Peyer's patch (tissue), 4 donors: ENCODE measurements around the gene ARSI.

Experiments used
- POLR2A ChIP-seq, 2 donors: fragments of 450-650 bp; IDR thresholded peaks; one replicate each; pipeline ENCODE4 v1.5.1; 2017; ENCODE audit warnings: antibody characterized with exemption in 2 of 2, mild to moderate bottlenecking in 2 of 2, moderate library complexity in 2 of 2
- TF ChIP-seq, protein P1 (sequence below), 6 experiments: fragments of 450-650 bp in 4 of 6; fragments of 200-600 bp in 2 of 6; sonication (generic) in 1 of 6; IDR thresholded peaks; one replicate each; pipeline ENCODE4 v1.5.1; 2017 to 2019; ENCODE audit warnings: antibody characterized with exemption in 6 of 6, mild to moderate bottlenecking in 3 of 6, moderate library complexity in 1 of 6

DNA sequence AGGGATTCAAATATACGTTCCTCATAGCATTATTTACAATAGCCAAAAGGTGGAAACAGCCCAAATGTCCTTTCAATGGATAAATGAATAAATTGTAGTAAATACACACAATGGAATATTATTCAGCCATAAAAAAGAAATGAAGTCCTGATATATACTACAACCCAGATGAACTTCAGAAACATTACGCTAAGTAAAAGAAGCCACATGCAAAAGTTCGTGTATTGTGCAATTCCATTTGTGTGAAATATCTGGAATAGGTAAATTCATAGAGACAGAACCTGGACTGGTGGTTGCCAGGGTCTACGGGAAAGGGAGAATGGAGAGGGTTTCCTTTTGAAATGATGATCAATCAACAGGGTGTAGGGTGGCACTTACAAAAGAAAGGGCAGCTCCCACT is 12.5 kb upstream of the ARSI start:
- TF ChIP-seq, protein P1, sequence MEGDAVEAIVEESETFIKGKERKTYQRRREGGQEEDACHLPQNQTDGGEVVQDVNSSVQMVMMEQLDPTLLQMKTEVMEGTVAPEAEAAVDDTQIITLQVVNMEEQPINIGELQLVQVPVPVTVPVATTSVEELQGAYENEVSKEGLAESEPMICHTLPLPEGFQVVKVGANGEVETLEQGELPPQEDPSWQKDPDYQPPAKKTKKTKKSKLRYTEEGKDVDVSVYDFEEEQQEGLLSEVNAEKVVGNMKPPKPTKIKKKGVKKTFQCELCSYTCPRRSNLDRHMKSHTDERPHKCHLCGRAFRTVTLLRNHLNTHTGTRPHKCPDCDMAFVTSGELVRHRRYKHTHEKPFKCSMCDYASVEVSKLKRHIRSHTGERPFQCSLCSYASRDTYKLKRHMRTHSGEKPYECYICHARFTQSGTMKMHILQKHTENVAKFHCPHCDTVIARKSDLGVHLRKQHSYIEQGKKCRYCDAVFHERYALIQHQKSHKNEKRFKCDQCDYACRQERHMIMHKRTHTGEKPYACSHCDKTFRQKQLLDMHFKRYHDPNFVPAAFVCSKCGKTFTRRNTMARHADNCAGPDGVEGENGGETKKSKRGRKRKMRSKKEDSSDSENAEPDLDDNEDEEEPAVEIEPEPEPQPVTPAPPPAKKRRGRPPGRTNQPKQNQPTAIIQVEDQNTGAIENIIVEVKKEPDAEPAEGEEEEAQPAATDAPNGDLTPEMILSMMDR (IDR thresholded peaks at IDR 0.05): no peak
- no peak for TF ChIP-seq POLR2A (IDR thresholded peaks at IDR 0.05)
